Measurements from ENCODE around the gene MYL5.
"Not testable (repeated sequence)": the region's sequence is repeated elsewhere in the genome, so short reads cannot be mapped to it uniquely, and the experiment has no call there.

The MYL5 gene

DNA sequence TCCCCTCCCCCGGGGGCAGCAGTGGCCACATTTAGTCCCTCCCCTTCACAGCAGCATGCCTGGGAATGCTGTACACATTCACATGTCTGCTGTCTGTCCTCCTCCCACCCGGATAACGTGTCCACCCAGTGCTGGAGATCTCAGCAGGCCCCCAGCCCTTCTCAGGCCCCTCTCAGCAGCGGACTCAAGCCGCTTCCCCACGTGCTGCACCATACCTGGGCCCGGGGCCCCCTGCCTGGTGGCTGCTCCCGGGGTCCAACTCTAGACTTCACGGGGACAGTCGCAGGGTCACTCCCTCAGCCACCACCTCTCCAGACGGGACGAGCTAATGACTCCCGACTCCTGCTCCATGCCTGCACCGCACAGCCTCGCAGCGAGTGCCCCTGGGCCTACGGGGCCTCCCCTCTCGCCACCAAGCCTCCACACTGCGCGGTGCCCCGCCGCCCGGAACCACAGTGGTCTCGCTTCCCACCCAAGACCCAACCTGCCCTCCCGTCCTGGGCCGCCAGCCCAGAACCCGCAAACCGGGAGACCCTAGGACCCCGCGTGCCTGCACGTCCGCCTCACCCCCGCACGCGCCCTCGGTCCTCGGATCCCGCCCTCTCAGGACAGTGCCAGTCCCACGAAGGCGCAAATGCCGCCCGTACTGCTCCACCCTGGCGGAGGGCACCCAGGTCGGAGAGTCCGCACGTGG lies 30.0 kb downstream of the MYL5 start:
- no peak for DNase-seq (ENCODE audit: insufficient read length, low spot score)
- FAIRE-seq, result no peak

DNA sequence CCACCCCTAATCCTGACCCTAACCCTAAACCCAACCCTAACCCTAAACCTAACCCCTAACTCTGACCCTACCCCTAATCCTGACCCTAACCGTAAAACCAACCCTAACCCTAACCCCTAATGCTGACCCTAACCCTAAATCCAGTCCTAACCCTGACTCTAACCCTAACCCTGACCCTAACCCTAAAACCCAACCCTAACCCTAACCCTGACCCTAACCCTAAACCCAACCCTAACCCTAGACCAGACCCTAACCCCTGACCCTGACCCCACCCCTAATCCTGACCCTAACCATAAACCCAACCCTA lies 30.6 kb downstream of the MYL5 start:
- FAIRE-seq, result no peak
- no peak for DNase-seq (ENCODE audit: insufficient read length, low spot score)

DNA sequence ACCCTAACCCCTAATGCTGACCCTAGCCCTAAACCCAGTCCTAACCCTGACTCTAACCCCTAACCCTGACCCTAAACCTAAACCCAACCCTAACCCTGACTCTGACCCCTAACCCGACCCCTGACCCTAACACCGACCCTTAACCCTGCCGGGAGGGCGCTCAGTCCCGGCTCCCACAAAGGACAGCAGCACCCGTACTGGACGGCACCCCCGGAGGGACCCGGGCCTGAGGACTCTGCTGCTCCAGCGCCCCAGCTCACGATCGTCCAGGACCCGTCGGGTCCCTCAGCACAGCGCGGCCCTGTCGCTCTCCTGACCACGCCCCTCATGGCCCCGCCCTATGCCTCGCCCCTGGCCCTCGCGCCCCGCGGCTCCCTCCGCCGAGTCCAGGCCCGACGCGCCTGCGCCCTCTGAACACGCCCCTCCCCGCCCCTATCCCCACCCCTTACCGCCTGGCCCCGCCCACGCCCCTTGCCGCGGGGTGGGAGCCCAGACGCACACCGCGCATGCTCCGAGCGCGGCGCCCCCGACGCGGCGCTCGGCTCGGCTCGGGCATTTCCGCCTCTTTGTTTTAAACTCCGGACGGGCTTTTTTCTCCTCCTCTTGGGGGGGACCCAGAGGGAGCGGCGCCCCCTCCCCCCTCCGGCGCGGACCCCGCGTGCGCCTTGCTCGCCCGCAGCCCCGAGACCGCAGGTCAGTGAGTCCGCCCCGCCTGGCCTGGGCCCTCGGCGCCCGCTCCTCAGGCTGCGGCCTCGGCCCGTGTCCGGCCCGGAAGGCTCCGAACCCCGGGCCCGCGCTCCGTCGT lies 31.1 kb downstream of the MYL5 start, which contains the start of gene PCGF3:
TSS of gene PCGF3 (plus strand) at position 555 of the 805 bp plus-strand sequence. CDS start 27,849 bp downstream, outside the sequence.
- peak; percentile 90 for FAIRE-seq

DNA sequence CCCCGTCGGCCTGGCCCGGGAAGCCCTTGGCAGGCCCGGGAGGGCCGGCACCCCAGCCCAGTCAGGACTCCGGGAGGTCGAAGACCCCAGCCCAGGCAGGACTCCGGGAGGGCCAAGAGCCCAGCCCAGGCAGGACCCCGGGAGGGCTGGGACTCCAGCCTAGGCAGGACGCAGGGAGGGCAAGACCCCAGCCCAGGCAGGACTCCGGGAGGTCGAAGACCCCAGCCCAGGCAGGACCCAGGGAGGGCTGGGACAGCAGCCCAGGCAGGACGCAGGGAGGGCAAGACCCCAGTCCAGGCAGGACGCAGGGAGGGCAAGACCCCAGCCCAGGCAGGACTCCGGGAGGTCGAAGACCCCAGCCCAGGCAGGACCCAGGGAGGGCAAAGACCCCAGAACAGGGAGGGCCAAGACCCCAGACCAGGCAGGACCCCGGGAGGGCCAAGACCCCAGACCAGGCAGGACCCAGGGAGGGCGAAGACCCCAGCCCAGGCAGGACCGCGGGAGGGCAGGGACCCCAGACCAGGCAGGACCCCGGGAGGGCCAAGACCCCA lies 31.8 kb downstream of the MYL5 start:
- DNase-seq (ENCODE audit: insufficient read length, low spot score), result not testable (repeated sequence)
- FAIRE-seq, result peak; percentile 60

More for the DNA sequence above, 31.1 kb downstream of the MYL5 start, which contains the start of gene PCGF3:
- peak; percentile 99 for DNase-seq (ENCODE audit: insufficient read length, low spot score)

DNA sequence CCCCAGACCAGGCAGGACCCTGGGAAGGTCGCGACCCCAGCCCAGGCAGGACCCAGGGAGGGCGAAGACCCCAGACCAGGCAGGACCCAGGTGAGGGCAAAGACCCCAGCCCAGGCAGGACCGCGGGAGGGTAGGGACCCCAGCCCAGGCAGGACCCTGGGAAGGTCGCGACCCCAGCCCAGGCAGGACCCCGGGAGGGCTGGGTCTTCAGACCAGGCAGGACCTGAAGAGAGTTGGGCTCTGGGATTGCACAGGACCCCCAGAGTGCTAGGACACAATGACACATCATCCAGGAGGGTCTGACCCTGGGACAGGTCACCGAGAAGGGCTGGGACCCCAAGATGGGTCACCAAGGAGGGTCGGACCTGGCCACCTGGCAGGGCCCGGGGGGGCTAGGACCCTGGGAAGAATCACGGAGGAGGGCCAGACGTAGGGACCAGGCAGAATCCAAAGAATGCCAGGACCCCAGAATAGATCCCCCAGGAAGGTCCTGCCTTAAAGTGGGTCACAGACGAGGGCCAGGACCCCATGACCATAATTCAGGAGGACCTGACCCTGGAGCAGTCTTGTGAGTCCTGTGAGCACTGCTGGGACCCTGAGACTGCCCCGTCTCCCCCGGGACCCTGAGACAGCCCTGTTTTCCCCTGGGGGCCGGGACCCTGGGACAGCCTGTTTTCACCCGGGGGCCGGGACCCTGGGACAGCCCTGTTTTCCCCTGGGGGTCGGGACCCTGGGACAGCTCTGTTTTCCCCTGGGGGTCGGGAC lies 32.7 kb downstream of the MYL5 start:
- FAIRE-seq (no peak), DNase-seq (ENCODE audit: insufficient read length, low spot score) (no peak)

DNA sequence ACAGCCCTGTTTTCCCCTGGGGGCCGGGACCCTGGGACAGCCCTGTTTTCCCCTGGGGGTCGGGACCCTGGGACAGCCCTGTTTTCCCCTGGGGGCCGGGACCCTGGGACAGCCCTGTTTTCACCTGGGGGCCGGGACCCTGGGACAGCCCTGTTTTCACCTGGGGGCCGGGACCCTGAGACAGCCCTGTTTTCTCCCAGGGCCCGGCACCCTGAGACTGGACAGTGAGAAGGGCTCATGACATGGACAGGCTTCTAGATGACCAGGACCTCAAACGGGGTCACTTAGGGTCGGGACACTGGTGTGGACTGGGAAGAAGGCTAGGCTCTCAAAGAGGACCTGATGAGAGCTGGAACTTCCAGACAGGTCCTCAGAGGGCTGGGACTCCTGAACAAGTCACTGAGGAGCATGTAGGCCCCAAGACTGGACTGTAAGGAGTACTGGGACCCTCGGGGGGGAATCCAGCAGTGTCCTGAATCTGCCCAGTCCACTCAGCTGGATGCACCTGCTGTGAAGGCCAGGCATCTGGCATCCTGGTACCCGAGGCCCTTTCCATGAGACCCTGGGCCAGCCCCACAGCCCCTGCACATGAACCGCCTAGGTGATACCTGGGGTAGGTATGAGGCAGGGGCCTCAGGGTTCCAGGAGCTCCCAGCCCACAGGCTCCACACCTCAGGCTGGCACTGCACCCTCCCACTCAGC lies 33.7 kb downstream of the MYL5 start:
- no peak for FAIRE-seq

DNA sequence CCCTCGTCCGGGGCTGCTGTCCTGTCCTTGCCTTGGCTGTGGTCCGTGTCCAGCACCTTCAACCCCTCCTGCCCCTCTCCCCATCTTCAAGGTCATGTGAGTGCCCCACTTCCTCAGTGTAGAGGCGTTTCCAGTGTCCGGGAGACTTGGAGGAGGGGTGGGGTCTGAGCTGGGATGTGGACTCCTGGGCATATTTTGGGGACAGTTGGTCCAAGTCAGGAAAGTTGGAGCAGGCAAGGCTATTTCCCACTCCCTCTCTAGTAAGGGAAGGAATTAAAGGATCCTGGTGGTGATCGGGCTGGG lies 34.2 kb downstream of the MYL5 start:
- DNase-seq (ENCODE audit: insufficient read length, low spot score) (no peak), FAIRE-seq (no peak)

More for the DNA sequence above, 33.7 kb downstream of the MYL5 start:
- no peak for DNase-seq (ENCODE audit: insufficient read length, low spot score)

DNA sequence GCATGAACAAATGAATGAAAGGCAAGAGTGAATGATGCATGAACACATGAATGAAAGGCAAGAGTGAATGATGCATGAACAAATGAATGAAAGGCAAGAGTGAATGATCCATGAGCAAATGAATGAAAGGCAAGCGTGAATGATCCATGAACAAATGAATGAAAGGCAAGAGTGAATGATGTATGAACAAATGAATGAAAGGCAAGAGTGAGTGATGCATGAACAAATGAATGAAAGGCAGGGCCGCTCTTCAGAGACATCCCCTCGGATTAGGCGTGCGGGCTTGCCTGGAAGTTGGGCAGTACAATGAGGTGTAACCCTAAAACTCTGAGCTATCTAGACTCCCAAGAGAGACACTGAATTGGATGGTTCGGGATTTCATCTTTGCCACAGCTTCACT lies 35.0 kb downstream of the MYL5 start:
- no peak for DNase-seq (ENCODE audit: insufficient read length, low spot score)
- FAIRE-seq, result no peak

DNA sequence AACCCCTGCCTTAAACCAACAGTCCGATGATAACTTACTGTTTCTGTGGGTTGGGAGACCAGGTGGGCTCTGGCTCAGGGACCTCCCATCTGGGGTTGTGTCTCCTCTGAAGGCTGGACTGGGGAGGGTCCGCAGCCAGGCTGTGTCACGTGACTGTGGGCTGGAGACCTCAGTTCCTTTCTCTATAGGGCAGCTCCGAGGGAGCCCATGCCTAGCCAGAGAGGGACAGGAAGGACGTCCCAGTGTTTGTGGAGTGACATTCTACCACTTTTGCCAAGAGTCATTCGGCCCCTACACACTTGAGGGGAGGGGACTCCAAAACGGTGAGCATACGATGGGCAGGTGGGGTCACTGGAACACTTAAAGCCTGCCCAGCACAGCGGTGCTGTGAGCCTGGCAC lies 35.8 kb downstream of the MYL5 start:
- FAIRE-seq, result no peak

DNA sequence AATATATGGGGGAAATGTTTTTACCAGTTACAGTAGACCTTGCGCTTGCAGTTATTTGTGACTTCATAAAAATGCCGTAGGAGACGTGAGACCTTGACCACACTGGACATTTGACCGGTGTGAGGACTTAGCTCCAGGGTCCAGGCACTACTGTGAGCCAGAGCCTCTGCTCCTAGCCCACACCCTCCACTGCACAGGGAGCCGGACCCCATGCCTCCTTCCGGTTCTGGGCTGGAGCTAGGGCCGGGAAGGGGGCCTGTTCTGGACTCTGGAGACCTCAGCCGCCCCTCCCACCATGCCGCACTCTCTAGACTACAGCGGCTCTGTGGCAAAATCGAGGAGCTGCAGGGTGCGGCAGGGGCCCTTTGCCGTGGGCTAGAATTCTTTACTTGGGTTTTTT lies 36.6 kb downstream of the MYL5 start:
- FAIRE-seq (no peak), DNase-seq (ENCODE audit: insufficient read length, low spot score) (no peak)

More for the DNA sequence above, 35.8 kb downstream of the MYL5 start:
- no peak for DNase-seq (ENCODE audit: insufficient read length, low spot score)

DNA sequence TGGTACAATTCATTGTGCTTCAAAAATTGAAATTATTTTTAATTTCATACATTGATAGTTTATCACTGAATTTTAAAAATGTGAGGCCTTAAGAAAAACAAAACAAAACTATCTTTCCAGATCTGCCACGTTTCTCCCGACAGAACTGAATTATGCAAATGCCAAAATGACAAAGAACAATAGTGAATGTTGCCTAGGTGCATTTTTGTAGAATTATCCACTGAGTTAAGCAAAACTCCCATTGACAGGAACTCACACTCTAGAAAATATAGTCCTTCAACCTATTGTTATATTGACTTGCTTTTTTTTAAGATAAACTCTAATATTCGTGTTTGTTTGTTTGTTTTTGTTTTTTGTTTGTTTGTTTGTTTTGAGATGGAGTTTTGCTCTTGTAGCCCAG lies 37.8 kb downstream of the MYL5 start:
- DNase-seq (ENCODE audit: insufficient read length, low spot score), result no peak
- no peak for FAIRE-seq

DNA sequence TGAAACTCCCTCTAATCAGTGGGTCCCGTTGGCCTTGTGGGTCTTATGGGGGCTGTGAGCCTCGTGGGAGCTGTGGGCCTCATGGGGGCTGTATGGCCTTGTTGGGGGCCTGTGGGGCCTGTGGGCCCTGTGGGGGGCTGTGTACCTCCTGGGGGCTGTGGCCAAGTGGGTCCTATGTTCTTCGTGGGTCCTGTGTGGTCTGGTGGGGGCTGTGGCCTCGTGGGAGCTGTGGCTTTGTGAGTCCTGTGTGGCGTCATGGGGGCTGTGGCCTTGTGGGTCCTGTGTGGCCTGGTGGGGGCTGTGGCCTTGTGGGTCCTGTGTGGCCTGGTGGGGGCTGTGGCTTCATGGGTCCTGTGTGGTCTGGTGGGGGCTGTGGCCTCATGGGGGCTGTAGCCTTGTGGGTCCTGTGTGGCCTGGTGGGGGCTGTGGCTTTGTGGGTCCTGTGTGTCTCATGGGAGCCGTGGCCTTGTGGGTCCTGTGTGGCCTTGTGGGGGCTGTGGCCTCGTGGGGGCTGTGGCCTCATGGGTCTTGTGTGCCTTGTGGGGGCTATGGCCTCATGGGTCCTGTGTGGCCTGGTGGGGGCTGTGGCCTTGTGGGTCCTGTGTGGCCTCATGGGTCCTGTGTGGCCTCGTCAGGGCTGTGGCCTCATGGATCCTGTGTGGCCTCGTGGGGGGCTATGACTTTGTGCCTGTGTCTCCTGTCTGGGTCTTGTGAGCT lies 38.7 kb downstream of the MYL5 start:
- DNase-seq (ENCODE audit: insufficient read length, low spot score) (no peak), FAIRE-seq (no peak)

DNA sequence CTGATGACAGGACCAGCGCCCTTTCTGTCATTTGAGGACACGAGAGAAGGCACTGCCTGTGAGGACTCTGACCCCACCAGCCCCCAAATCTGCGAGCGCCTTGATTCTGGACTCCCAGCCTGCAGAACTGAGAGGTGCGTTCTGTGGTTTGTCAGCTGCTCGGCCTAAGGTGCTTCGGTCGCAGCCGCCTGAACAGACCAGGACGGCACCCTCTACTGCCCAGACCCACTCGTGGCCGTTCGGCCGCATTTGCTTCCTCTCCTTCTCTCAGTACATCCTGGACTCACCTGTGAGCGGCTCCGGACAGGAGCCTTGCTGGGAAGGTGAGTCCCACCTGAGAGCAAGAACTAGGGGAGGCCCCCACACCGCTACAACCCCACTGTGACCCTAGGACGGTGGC lies 39.7 kb downstream of the MYL5 start:
- no peak for DNase-seq (ENCODE audit: insufficient read length, low spot score)
- no peak for FAIRE-seq

DNA sequence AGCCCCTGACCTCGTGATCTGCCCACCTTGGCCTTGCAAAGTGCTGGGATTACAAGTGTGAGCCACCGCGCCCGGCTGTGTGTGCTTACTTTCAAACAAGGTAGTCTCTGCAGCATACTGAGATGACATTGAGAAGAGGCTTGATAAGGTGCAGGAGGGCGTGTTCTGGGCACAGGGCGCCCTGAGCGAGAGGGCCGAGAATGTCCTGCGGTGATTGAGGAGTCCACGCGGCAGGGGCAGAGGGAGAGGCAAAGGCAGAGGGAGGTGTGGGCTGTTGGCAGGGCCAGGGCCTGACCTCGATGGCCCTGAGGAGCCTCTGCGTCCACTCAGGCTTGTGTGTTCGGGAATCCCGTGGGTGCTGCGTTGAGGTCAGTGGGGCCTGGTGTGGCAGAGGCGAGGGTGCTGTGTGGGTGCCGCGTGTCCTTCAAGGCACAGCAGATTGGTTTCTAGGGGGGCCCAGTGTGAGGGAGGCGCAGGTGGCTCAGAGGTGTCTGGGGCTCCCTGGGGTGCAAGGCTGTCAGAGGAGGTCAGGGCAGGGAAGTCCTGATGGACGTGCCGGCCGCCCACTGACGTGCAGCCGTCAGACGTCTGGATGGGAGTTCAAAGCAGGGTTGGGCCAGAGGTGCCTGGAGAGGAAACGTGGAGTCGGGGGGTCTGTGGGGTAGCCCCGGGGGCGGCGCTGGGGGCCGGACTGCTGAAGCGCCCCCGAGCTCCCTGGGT lies 43.4 kb downstream of the MYL5 start:
- no peak for FAIRE-seq
- no peak for DNase-seq (ENCODE audit: insufficient read length, low spot score)

DNA sequence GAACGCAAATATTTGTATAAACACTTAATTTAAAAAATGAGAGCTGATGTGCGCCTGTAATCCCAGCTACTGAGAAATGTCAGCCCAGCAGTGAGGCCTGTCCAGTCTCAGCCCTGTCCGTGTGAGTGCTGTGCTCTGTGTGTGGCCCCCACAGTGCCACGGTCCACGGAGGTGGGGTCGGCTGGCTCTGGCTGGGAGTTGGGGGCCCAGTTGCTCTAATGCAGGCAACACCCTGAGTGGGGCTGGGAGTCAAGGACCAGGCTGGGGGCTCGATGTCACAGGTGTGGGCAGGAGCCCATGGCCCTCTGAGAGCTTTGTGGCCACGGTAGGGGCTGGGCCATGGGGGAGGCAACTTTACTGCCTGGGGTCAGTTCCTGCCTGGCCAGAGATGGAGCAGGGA lies 44.1 kb downstream of the MYL5 start:
- no peak for FAIRE-seq
- no peak for DNase-seq (ENCODE audit: insufficient read length, low spot score)

DNA sequence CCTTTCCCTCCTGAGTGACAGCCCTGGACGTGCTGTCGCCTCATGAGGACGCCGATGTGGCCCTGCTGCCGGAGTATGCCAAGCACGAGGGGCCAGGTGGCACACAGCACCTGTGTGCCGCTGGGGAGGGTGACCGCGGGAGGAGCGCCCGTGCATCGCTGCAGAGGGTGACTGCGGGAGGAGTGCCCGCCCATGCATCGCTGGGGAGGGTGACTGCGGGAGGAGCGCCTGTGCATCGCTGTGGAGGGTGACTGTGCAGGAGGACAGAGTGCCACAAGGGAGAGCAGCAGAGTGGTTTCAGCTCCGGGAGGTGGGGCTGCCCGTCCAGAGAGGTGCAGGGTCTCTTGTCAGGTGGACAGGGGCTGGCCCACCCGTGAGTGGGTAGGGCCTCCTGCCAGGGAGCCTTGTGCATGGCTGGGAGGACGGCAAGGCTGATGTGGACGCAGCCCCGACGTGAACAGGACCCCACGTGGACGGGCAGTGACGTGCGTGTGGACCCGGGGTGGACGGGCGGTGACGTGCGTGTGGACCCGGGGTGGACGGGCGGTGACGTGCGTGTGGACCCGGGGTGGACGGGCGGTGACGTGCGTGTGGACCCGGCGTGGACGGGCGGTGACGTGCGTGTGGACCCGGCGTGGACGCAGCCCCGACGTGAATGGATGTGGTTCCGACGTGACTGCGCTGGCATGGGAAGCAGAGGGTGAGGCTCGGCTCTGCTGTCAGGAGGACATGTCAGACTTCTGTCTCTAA lies 45.9 kb downstream of the MYL5 start:
- FAIRE-seq, result no peak
- no peak for DNase-seq (ENCODE audit: insufficient read length, low spot score)

DNA sequence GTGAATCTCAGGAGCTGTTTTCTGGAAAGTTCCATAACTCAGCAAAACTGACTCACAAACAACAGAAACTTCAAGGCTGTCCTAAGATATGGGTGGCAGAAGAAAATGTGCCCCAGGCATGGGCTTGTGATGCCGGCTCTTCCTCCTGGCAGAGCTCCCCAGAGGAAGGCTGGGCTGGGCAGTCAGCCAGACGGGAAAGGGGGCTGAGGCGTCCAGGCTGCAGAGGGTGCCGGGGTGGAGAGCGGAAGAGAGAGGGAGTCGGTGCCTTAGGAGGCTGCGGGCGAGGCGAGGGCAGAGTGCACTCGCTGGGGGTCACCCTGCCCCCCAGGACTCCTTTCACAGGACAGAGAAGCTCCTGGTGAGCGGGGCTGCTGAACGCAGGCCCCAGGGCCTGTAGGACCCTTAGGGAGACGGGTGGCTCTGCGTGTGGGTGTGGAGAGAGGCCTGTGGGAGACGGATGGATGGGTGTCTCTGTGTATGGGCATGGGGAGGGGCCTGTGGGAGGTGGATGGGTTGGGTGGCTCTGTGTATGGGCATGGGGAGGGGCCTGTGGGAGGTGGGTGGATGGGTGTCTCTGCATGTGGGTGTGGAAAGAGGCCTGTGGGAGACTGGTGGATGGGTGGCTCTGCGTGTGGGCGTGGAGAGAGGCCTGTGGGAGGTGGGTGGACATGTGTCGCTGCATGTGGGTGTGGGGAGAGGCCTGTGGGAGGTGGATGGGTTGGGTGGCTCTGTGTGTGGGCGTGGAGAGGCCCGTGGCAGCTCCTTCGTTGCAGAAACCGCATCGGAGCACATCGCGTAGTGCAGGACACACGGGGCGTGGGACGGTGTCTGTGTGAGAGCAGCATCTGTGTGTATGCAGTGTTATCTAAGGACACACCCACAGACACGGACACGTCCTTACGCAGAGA lies 47.2 kb downstream of the MYL5 start:
- DNase-seq (ENCODE audit: insufficient read length, low spot score) (no peak), FAIRE-seq (no peak)

Measured in GM19239 (cell line).